ENCODE results near the gene ZFP28.

The ZFP28 gene

DNA sequence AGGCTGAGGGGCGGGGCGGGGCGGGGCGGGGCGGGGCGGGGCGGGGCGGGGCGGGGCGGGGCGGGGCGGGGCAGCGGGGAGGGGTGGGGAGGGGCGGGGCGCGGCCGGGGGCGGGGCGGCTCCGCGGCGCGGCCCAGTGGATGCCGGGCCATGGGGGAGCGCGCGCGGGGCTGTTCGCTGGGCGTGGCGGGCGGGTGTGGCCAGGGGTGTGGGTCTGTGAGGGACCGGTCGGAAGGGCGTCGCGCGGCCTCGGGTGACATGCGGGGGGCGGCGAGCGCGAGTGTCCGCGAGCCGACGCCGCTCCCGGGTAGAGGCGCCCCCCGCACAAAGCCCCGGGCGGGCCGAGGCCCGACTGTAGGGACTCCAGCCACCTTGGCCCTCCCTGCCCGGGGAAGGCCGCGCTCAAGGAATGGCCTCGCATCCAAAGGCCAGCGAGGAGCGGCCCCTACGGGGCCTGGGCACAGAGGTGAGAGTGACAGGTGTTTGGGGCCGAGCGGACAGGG is at the start of gene ZFP28:
ZFP28 (plus strand) TSS at position 188 of the 503 bp plus-strand sequence; CDS start at position 259, 71 bp downstream.
- no peak for DNase-seq (ENCODE audit: low read depth)

DNA sequence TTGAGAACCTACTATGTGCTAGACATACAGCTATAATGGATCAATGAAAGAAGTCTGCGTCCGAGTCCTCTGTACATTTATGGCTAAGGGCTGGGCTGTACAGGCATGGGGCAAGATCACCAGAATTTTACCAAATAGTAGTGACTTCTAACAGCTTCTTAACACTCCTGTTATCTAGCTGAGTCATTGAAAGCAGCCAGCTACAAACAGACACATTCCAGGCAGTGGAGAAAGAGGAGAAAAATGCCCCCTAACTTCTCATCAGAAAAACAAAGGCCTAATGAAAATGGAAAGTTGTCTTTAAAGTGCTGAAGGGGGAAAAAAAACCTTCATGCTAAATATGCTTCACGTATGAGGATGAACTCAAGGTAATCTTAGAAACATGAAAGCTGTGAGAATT is 47.3 kb upstream of the ZFP28 start:
- no peak for DNase-seq (ENCODE audit: low read depth)

DNA sequence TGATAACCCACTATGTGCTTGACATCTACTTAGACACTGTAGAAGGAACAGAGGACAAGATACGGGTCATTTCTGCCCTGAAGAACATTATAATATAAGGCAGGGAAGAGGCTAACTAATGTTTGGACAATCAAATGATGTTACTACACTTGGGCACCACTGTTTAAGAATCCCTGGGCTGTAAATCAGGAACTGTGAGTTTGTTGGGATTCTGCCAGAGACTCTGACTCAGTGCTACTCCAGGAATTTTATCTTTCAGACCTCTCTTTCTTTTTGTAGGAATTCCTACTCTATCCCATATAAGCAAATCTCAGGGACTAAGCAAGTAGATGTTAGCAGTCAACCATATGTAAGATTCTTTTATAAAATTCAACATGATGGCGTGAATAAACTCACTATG is 34.2 kb upstream of the ZFP28 start:
- DNase-seq (ENCODE audit: low read depth), result no peak

DNA sequence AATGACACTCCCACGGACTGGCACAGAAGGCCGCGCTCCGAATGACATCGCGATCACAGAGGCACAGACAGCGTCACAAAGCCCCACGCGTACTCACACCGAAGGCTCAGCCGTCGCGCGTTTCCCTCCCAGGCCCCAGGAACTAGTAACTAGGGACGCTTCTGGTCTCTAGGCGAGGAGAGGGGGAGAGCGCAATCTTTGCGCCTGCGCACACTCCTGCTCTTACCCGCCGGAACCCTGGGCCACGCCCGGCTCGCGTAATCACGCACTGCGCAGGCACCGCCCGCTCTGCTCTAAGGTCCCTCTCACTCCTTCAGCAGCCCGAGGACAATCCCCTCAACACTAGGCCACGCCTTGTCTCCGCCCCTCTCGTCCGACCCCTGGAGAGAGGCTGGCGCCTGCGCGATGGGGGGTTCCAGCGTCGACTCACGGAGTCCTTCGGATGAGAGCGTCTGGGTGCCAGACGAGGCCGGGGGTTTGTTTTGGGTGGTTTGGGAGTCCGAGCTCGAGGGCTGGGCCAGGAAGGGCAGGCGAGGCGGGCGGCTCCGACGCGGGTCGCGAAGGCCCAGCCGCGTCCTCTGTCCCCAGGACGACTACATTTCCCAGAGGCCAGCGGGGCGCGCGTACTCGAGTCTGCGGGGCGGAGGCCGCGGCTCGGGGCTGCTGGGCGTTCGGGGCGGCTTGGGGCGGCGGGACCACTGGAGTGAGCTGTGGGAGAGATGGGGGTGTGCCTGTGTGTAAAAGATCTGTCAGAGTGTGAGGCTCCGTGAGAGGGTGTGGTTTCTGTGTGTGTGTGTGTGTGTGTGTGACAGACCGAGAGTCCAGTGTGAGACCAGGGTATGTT is 31.1 kb upstream of the ZFP28 start, which contains the start of gene ZNF471:
ZNF471 (plus strand) TSS at position 410 of the 844 bp plus-strand sequence. CDS start 3,717 bp downstream, outside the sequence.
- peak; percentile 75 for DNase-seq (ENCODE audit: low read depth)

DNA sequence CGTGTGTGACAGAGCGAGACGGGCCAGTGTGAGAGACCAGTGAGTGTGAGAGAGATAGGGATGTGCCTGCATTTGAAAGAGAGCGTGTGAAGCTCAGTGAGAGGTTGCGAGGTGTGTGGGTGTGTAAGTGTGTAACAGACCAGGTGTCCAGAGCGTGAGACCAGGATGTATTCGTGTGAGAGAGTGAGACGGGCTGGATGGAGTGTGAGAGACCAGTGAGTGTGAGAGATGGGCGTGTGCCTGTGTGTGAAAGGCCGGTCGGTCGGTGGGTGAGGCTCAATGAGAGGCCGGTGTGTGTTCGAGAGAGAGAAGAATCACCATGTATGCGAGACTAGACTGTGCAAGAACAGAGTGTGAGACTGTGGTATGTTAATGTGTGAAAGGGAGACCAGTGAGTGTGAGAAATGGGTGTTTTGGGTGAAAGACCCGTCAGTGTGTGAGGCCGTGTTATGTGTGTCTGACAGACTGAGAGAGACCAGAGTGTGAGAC is 30.4 kb upstream of the ZFP28 start:
- DNase-seq (ENCODE audit: low read depth), result no peak

DNA sequence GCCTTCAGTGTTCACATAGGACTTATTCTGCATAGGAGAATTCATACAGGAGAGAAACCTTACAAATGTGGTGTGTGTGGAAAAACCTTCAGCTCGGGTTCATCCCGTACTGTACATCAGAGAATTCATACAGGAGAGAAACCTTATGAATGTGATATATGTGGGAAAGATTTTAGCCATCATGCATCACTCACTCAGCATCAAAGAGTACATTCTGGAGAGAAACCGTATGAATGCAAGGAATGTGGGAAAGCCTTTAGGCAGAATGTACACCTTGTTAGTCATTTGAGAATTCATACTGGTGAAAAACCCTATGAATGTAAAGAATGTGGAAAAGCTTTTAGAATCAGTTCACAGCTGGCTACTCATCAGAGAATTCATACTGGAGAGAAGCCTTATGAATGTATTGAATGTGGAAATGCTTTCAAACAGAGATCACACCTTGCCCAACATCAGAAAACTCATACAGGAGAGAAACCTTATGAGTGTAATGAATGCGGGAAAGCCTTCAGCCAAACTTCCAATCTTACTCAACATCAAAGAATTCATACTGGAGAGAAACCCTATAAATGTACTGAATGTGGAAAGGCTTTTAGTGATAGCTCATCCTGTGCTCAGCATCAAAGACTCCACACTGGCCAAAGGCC is 13.4 kb upstream of the ZFP28 start:
- no peak for DNase-seq (ENCODE audit: low read depth)

DNA sequence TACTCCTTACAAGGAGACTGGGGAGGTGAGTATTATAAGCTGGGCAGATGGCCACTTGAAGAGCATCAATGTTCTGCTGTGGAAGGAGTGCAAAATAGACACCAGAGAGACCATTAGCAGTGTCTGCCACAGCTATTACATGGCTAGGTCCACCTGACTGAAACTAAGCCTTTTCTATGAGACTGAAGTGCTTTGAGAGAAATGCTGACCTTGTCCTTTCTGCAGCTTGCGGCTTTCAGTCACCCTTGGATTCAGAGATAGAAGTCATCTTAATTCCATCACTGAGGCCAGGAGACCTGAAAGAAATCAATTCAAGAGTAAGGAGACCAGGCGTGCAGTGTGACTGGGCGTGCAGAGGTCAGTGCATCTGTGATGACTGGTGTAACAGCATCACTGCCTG is 1.3 kb upstream of the ZFP28 start:
- DNase-seq (ENCODE audit: low read depth), result no peak

DNA sequence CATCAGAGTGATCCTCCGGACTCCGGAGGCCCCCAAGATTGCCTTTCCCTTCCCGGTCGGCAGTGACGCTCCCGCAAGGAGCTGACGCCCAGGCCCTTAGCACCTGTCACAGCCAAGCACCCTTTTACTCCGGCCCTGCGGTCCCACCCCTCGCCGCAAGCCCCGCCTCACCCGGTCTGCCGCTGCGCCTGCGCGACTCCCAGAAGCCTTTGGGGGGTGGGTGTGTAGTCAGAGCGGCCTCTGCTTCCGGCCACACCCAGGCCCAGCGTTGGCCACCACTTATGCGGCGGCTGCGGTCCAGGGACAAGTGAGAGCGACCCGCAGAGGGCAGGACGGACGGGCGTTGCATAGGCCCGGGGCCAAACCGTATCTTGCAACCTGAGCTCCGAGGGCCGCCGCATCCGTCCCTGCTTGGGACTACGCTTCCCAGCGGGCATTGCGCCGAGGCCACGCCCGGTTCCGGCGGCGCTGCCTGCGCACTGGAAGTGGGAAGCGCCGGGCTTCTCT is 441 bp upstream of the ZFP28 start:
- peak; percentile 79 for DNase-seq (ENCODE audit: low read depth)

DNA sequence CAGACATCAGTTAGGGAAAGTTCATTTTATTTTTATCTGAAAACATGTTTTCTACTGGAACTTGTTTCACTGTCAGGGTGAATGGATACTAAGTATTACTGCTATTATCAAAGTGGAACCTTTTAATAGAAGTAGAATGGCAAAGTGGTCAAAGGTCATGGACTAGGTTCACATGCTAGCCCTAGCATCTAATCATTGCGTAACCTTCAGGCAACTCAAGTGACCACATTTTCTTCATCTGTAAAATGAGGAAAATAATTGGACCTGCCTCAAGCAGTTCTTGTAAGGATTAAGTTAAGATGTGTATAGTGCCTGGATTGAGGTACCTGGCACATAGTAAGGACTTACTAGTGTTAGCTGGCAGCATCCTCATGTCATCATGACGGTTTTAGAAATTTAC is 5.0 kb downstream of the ZFP28 start:
- DNase-seq (ENCODE audit: low read depth), result no peak

DNA sequence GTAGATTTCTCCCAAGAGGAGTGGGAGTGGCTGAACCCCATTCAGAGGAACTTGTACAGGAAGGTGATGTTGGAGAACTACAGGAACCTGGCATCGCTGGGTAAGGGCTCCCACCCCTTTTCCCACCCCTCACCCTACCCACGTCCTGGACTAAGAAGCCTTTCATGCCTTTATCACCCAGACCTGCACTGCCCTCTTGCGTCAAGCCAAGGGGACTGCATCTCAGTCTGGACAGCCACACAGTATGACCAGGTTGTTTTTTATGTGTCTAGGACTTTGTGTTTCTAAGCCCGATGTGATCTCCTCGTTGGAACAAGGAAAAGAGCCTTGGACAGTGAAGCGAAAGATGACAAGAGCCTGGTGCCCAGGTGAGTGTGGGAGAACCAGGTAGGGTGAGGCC is 8.8 kb downstream of the ZFP28 start:
- DNase-seq (ENCODE audit: low read depth), result no peak

DNA sequence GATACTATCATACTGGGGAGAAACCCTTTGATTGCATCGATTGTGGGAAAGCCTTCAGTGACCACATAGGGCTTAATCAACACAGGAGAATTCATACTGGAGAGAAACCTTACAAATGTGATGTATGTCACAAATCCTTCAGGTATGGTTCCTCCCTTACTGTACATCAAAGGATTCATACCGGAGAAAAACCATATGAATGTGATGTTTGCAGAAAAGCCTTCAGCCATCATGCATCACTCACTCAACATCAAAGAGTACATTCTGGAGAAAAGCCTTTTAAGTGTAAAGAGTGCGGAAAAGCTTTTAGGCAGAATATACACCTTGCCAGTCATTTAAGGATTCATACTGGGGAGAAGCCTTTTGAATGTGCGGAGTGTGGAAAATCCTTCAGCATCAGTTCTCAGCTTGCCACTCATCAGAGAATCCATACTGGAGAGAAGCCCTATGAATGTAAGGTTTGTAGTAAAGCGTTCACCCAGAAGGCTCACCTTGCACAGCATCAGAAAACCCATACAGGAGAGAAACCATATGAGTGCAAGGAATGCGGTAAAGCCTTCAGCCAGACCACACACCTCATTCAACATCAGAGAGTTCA is 15.6 kb downstream of the ZFP28 start:
- DNase-seq (ENCODE audit: low read depth), result no peak

DNA sequence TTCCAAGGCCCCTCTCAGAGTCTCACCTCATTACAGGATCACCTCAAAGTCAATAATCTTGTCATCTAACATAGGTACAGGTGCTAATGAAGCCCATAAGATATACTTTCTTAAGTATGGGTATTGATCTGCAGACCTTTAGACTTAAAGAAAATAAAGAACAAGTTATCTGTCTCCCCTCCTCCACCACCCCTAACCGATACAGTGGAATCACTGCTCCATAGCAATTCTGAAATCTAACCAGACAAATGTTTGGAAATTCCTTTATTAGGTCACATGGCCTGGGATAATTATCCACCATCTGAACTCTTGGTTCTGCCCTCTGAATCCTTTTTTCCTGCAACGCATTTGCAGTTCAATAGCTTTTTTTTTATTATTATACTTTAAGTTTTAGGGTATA is 24.0 kb downstream of the ZFP28 start:
- no peak for DNase-seq (ENCODE audit: low read depth)

DNA sequence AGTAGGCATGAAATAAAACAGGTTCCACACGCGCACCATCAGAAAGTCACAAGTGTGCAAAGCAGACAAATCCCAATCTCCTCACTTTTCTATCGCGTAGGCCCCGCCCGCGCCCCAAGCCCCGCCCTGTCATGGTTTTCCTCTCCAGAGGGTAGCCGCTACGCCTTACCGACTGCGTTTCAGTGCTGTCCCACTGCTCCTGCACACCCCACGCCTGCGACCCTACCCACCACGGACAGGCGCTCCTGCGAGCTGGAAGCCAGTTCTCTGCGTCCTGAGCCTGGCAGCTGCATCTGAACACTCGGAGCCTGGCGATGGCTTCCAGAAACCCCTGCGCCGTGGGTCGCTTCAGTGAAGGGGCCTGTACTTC is 28.1 kb downstream of the ZFP28 start:
- no peak for DNase-seq (ENCODE audit: low read depth)

DNA sequence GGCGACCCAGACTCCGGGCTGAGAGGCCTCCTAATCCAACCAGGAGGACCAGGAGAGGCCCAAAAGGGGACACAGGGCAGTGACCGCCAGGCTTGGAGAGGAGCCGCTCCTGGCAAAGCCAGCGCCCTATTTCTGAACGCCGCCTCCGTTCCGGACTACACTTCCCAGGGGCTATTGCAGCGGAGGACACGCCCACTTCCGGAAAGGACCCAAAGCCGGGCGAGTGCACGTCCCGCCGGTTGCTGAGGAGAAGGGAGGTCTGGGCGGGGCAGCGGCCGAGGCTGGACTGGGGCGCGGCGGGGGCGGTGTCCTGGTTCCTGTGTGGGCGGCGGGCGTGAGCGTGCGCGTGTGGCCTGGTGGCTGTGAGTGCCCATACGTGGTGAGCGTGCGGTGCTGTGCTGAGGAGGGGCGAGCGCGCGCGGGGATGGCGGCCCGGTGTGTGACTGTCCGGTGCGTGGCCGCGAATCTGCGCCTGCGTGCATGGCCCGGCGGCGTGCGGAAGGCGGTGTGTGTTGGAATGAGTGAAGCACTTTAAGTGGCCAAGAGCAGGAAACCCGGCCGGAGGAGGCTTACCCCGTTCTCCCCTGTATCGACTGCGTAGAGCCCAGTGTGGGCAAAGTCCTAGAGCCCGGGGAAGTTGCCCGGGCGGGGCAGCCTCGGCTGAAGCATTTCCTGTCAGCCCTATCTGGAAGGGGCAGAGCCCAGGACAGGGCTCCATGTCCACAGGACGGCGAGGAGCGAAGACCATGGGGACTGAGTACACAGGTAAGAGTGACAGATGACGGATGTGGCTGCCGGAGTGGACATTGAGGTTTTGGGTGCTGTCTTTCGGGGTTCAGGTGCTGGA is 28.7 kb downstream of the ZFP28 start, which contains the start of gene ZNF470:
ZNF470 (plus strand) TSS at position 195 of the 847 bp plus-strand sequence. CDS start 2,844 bp downstream, outside the sequence.
- peak; percentile 77 for DNase-seq (ENCODE audit: low read depth)

DNA sequence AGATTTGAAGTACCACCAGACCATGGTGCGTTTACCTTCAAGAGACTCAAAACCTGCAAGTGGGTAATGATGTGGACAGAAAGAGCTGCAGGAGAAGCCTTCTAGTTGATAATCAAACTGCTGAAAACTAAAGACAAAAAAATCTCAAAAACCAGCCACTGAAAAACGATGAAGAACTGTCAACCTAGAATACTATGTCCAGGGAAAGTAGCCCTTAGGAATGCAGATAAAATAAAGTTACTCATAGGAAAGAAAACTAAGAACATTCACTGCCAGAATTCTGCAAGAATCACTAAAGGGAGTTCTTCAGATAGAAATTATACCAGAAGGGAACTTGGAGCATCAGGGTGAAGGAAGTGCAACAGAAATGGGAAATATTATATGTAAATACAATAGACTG is 33.8 kb downstream of the ZFP28 start:
- no peak for DNase-seq (ENCODE audit: low read depth)

DNA sequence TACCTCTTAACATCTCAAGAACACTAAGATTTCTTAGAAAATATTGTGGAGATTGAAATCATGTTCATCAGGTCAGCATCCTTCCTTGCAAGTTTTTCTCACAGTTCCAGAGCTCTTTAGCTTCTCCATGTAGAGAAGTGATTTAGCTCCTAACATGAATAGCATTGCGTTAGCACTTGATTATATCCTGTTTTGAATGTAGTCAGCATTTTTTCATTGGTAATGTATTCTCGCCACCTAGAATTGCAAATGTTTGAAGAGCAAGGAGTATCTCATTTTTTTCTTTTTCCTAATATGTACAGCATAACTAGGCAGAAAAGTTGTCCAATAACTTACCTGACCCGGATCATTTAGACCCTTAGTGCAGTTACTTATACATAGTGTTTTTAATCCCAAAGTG is 35.2 kb downstream of the ZFP28 start:
- DNase-seq (ENCODE audit: low read depth), result no peak

DNA sequence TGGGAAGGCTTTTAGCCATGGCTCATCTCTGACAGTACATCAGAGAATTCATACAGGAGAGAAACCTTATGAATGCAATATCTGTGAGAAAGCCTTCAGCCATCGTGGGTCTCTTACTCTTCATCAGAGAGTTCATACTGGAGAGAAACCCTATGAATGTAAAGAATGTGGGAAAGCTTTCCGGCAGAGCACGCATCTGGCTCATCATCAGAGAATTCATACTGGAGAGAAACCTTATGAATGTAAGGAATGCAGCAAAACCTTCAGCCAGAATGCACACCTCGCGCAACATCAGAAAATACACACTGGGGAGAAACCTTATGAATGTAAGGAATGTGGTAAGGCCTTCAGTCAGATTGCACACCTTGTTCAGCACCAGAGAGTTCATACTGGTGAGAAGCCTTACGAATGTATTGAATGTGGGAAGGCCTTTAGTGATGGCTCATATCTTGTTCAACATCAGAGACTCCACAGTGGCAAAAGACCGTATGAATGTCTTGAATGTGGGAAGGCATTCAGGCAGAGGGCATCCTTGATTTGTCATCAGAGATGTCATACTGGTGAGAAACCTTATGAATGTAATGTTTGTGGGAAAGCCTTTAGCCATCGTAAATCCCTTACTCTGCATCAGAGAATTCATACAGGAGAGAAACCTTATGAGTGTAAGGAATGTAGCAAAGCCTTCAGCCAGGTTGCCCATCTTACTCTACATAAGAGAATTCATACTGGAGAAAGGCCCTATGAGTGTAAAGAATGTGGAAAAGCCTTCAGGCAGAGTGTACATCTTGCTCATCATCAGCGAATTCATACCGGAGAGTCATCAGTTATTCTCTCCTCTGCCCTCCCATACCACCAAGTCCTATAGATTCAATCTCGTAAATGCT is 39.2 kb downstream of the ZFP28 start:
- DNase-seq (ENCODE audit: low read depth), result no peak

DNA sequence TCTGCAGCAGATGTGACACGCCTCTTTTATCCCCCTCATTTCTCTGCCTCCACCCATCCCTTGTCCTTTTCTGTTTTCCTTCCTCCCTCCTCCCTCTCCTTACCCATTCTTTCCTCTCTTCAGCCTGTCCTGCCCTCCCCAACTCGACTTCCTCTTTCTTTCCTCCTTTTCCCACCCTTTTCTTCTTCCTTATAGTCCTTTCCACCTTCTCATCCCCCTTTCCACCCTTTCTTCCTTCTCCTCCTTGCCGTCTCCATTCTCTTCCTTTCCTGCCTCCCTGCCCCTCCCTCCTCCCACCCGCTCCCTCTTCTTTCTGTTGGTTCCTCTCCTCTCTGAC is 55.7 kb downstream of the ZFP28 start:
- DNase-seq (ENCODE audit: low read depth), result no peak

DNA sequence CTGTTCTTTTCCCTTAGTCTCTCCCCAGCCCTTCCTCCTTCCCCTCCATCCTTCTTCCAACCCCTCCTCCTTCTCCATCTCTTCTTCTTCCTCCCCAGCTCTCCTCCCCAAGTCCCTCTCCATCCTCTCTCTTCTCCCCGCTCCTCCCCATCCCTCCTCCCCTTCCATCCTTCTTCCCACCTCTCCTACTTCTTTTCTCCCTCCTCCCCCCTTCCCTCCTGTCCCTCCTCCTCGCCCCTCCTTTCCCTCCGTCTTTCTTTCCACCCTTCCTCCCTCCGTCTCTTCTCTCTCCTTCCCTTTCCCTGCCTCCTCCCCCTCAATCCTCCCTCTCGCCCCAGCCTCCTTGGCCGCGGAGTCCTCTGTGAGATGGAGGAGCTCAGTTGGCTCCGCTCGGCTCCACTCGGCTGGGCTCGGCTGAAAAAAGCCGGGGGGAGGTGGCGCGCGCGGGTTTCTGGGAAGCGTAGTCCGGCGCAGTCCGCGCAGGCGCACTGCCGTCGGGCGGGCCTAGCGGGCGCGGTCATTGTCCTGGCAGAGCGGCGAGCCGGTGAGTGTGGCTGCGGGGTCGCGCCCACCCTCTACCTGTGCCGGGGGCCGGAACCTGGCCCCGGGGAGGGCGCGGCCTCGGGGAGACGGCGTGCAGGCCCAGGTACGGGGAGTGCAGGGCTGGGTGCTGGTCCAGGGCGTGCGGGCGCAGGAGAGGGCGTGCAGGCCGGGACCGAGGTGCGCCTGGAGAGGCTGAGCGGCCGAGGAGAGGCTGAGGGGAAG is 56.2 kb downstream of the ZFP28 start, which contains the start of gene ZNF71:
ZNF71 (plus strand) TSS at position 520 of the 765 bp plus-strand sequence. CDS start 6,257 bp downstream, outside the sequence.
- DNase-seq (ENCODE audit: low read depth), result peak; percentile 80

DNA sequence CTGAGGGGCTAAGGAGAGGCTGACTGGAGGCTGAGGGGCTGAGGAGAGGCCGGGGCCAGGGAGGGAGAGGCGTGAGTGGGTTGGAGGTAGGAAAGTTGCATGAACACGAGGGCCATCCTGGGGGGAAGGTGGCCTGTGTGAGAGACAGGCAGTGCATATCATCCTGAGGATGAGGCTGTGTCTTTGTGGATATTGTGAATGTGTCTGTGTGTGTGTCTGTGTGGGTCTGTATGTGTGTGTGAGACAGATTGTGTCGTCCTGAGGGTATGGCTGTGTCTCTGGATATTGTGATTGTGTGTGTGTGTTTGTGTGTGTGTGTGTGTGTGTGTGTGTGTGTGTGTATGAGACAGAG is 56.8 kb downstream of the ZFP28 start:
- DNase-seq (ENCODE audit: low read depth), result no peak
